D721Med (cell line): Measurements from ENCODE around the gene LRRC8A.
A peak's percentile ranks its signal among the peaks of the same experiment; 100 is the strongest.

Experiments
- DNase-seq: peaks from one replicate; pipeline ENCODE4 v3.0.0; 2011; ENCODE audit warnings: low spot score; ENCODE audit not compliant: insufficient read length
- FAIRE-seq: peaks from 2 replicates; lab custom pipeline; 2011; peaks lifted over from hg19 to GRCh38; lab: Jason Lieb, UNC
- TF ChIP-seq, protein P1 (sequence below): IDR thresholded peaks from 2 replicates; pipeline ENCODE4 v1.5.1; 2012; ENCODE audit warnings: mild to moderate bottlenecking, control low read depth; ENCODE audit not compliant: insufficient read depth; ENCODE audit errors: missing control alignments

The LRRC8A gene

DNA sequence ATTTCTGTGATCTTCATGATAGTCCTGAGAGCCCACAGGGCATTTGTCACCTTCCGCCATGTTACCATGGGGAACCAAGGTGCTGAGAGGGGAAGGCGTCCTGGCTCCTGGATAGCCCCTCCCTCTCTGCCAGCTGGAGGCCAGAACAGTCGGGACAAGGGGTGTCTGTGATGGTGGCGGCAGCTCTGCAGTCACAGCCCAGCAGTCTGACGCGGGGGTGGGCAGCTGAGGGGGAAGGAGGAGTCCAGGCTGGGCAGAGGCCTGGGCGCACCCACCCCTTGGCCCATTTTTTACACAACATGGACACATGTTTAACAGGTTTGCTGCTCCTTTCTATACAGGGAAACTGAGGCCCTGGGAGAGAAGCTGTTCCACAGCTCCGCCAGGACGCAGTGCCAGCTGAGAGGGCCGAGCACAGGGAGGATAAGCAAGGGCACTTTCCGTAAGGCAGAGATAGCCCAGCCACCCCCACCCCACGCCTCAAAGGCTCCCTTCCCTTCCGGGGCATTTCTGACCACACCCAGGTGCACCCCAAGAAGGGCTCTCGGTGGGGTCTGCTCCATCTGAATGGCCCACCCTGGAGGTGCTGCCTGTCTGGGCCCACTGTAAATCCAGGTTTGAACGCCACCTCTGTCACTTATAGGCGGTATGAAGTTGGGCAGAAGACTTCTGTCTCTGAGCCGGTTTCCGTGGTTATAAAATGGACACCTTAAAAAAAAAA is 17.1 kb downstream of the LRRC8A start:
- TF ChIP-seq, protein P1, sequence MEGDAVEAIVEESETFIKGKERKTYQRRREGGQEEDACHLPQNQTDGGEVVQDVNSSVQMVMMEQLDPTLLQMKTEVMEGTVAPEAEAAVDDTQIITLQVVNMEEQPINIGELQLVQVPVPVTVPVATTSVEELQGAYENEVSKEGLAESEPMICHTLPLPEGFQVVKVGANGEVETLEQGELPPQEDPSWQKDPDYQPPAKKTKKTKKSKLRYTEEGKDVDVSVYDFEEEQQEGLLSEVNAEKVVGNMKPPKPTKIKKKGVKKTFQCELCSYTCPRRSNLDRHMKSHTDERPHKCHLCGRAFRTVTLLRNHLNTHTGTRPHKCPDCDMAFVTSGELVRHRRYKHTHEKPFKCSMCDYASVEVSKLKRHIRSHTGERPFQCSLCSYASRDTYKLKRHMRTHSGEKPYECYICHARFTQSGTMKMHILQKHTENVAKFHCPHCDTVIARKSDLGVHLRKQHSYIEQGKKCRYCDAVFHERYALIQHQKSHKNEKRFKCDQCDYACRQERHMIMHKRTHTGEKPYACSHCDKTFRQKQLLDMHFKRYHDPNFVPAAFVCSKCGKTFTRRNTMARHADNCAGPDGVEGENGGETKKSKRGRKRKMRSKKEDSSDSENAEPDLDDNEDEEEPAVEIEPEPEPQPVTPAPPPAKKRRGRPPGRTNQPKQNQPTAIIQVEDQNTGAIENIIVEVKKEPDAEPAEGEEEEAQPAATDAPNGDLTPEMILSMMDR: no peak
- FAIRE-seq: no peak

DNA sequence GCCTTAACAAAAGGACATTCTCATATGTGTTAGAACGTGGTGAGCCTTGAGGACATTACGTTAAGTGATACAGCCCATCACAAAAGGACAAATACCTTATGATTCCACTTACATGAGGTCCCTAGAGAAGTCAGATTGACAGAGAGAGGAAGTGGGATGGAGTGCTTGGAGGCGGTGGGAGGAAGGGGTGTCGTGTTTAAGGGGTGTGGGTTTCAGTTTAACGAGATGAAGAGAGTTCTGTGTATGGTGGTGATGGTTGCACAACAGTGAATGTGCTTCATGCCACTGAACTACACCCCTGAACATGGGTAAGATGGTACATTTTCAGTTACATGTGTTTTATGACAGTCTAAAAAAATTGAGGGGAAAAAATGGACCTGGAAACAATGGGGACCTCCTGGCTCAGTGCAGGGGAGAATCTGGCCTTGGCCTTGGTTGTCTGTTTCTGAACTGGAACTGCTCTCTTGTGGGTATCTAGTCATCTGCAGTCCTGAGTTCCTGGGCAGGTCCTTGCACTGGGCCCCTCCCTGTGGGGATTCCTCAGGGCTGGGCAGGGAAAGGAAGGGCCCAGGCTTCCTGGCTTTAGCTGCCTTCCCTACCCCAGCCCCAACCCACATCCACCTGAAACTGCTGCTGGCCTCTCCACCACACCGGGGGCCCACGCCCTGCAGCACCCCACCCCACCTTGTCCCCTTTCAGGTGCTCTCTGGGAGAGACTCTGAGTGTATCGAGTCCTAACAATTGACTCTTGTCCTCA is 17.8 kb downstream of the LRRC8A start:
- DNase-seq (no peak), FAIRE-seq (no peak)
- TF ChIP-seq, protein P1: no peak

More for the DNA sequence above, 17.1 kb downstream of the LRRC8A start:
- no peak for DNase-seq

DNA sequence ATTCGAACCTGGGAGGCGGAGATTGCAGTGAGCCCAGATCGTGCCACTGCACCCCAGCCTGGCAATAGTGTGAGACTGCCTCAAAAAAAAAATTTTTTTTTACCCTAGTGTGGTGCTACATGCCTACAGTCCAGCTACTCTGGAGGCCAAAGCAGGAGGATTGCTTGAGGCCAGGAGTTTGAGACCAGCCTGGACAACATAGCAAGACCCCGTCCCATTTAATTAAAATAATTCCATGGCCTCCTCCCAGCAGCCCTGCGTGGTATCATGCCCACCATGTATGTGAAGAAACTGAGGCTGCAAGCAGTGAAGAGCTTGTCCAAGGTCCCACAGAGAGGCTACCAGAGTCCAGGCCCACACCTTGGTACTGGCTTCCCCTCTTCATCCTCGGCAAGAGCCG is 19.4 kb downstream of the LRRC8A start:
- FAIRE-seq (no peak), DNase-seq (no peak)
- TF ChIP-seq, protein P1: no peak

DNA sequence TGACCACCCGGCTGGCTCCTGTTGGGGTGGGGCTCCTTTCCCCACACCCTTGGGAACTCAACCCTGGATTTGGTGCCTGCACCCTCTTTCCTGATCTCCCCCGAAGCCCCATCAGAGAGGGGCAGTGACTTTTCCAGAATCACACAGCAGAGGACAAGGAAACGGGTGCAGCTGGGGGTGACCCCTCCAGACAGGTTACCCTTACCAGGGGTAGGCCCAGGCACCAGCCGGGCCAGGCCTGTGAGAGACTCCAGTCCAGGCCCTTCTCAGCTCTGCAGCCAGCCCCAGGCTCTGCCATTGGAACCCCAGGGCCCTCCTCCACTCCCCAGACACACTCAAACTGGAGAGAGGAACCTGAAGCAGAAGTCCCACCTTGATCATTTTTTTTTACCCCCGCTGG is 19.9 kb downstream of the LRRC8A start:
- no peak for FAIRE-seq

DNA sequence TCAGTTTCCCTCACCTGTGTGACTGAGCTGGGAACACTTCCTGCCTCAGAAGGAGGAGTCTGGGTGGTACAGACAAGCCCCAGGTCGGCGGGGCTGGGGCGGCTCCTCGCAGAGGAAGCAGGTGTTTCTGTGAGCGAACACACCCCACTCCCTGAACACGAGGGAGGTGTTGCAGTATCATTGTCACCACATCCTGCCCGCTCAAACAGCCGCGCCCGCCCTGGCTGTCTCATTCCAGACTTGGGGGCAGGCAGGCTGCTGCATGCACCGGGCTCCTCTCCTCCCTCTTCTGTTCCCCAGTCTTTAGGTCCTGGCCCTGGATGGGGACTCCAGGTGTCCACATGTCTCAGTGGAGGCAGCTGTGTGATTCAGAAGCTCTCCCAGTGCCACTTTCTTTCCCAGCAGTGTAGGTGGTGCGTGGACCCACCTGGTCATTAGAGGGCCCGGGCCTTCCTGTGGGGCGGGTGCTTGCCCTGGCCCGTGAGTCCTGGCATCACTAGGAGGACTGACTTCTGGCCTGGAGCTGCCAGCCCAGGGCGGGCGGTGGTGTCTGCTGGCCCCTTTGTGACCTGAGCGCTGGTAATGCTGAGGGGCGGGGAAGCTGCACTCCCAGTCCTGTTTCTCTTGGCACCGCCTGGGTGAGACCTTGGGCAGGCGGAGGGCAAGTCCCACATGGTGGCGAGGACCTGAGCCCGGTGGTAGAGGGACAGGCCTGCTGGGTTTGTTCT is 20.6 kb downstream of the LRRC8A start:
- peak; percentile 4 for DNase-seq
- TF ChIP-seq, protein P1: no peak
- FAIRE-seq: no peak

More for the DNA sequence above, 19.9 kb downstream of the LRRC8A start:
- no peak for DNase-seq
- TF ChIP-seq, protein P1: no peak

DNA sequence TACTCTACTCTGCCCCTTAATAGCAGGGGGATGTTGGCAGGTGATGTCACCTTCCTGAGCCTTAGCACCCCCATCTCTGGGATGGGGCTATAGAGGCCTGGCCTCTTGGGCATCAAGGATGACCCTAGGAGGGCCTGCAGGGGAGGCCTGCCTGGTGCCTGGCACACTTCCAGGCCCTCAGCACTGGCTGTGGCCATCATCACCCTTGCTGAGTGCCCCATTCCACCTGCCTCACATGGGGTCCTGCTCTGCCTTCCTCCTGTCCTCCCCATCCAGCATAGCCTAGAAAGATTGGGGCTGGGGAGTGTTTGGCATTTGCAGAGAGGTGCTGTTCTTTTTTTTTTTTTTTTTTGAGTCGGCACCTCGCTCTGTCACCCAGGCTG is 21.1 kb downstream of the LRRC8A start:
- no peak for DNase-seq
- TF ChIP-seq, protein P1: no peak
- FAIRE-seq: no peak
